B cell (primary cell): Measurements from ENCODE around the gene BAZ2B.

ENCODE experiments used
- CTCF ChIP-seq: fragments of 200-600 bp; IDR thresholded peaks from one replicate; pipeline ENCODE4 v1.8.0; 2022; ENCODE audit warnings: antibody characterized with exemption, mild to moderate bottlenecking
- EZH2 ChIP-seq: IDR thresholded peaks from 2 replicates; pipeline ENCODE4 v1.6.1; 2012; ENCODE audit warnings: borderline replicate concordance, low read depth, mild to moderate bottlenecking, moderate library complexity, low read length; ENCODE audit not compliant: insufficient read depth, poor library complexity, severe bottlenecking

GRCh38 chr2:159285929-159286708 lies 330.2 kb downstream of the BAZ2B start, which contains the start of gene WDSUB1:
- no peak for TF ChIP-seq CTCF
- no peak for TF ChIP-seq EZH2
